ENCODE measurements around the gene MEGF10. TPM values are rescaled to one million over a fixed set of nuclear protein-coding genes. Genes with fewer than 3 reads are reported as not detected.
"Not testable (repeated sequence)": the region's sequence is repeated elsewhere in the genome, so short reads cannot be mapped to it uniquely, and the experiment has no call there.

MEGF10 gene
- total and polyA plus RNA-seq, 2 of the 8 experiments (the other 6 are each of a cell fraction or from before 2014, with no cell fraction given): 38.2 to 53.1 TPM

DNA sequence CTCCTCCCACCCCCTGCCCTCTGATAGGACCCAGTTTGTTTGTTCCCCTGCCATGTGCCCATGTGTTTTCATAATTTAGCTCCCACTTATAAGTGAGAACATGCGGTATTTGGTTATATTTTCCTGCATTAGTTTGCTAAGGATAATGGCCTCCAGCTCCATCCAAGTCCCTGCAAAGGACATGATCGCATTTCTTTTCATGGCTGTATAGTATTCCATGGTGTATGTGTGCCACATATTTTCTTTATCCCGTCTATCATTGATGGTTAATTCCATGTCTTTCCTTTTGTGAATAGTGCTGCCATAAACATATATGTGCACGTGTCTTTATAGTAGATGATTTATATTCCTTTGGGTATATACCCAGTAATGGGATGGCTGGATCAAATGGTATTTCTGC lies 19.9 kb upstream of the MEGF10 start:
- H3K56ac ChIP-seq (replicated peaks; ENCODE audit: insufficient read length, low read depth, low read length); H2BK5ac ChIP-seq (ENCODE audit: low read depth, low read length); H3K23me2 ChIP-seq (ENCODE audit: low read depth, low read length); H3K4ac ChIP-seq (replicated peaks; ENCODE audit: insufficient read length, low read depth, low read length); H4K91ac ChIP-seq (replicated peaks; ENCODE audit: insufficient read length, low read length); H3K79me2 ChIP-seq (ENCODE audit: control insufficient read depth in 1 of 2, insufficient read depth in 2 of 2, low read length in 2 of 2); H2BK15ac ChIP-seq (ENCODE audit: low read length); H3K9me3 ChIP-seq (ENCODE audit: insufficient read depth in 2 of 2, low read depth in 1 of 2, low read length in 1 of 2); H2BK12ac ChIP-seq (ENCODE audit: low read depth, low read length); H3K14ac ChIP-seq (ENCODE audit: insufficient read length); H3K4me3 ChIP-seq (ENCODE audit: extremely low read depth in 1 of 4, insufficient read depth in 2 of 4, low read depth in 3 of 4, low read length in 4 of 4); H3K36me3 ChIP-seq (ENCODE audit: control insufficient read depth in 2 of 4, insufficient read depth in 4 of 4, low read length in 3 of 4); H3K18ac ChIP-seq (ENCODE audit: extremely low read depth, low read length); H4K5ac ChIP-seq (ENCODE audit: insufficient read length, low read depth, low read length); H3K27ac ChIP-seq (ENCODE audit: low read depth, low read length); H3K4me2 ChIP-seq (ENCODE audit: insufficient read depth in 1 of 2, low read depth in 2 of 2, low read length in 2 of 2); FAIRE-seq; POLR2A ChIA-PET (ENCODE audit: partially characterized antibody); H3K4me1 ChIP-seq (replicated peaks in 1 of 4; ENCODE audit: control insufficient read depth in 3 of 4, insufficient read depth in 4 of 4, low read length in 3 of 4); H2BK20ac ChIP-seq (ENCODE audit: low read length); H2BK120ac ChIP-seq (replicated peaks; ENCODE audit: low read depth, low read length); CTCF ChIA-PET (ENCODE audit: partially characterized antibody); H3K79me1 ChIP-seq (ENCODE audit: low read depth, low read length); DNase-seq (ENCODE audit: low read depth in 1 of 2, low spot score in 2 of 2); H3K27me3 ChIP-seq (replicated peaks in 1 of 4; ENCODE audit: control insufficient read depth in 3 of 4, extremely low read depth in 1 of 4, insufficient read depth in 3 of 4, low read length in 3 of 4); H4K20me1 ChIP-seq (replicated peaks in 1 of 2; ENCODE audit: control insufficient read depth in 1 of 2, insufficient read depth in 2 of 2, low read length in 2 of 2); H3K9ac ChIP-seq (replicated peaks in 1 of 4; ENCODE audit: extremely low read depth in 1 of 4, low read depth in 3 of 4, low read length in 3 of 4); H2AK5ac ChIP-seq (ENCODE audit: low read depth, low read length); H2AFZ ChIP-seq (ENCODE audit: low read length); H3K23ac ChIP-seq (ENCODE audit: insufficient read length); H4K8ac ChIP-seq (ENCODE audit: extremely low read depth, insufficient read depth, low read length): not testable (repeated sequence)
- 92% methylated on average over 4 of the region's 4 CpGs; no CpG with 5 or more reads in 1 of the 2 experiments for WGBS, 2 experiments (ENCODE audit: extremely low coverage in 1 of 2, insufficient coverage in 1 of 2, insufficient read length in 1 of 2, insufficient replicate concordance in 2 of 2, low coverage in 1 of 2, low lambda C conversion rate in 2 of 2, missing lambda C conversion rate in 1 of 2)

Measured in H1 (cell line).